ENCODE data around the gene WIPF2.

- TF ChIP-seq EZH2phosphoT487 (IDR thresholded peaks at IDR 0.05; ENCODE audit: low read depth, severe bottlenecking, unreplicated experiment) (no peak), CTCF (IDR thresholded peaks at IDR 0.05; ENCODE audit: poor library complexity) (no peak)
These were observed 40.4 kb upstream of the WIPF2 start for GRCh38 chr17:40178660-40179059.

Data from hepatocyte (in vitro differentiated cells).